Adrenal gland (tissue), 5 donors: ENCODE results near the gene PKD1.
"Not testable (repeated sequence)": the region's sequence is repeated elsewhere in the genome, so short reads cannot be mapped to it uniquely, and the experiment has no call there.

Experiments
- CTCF ChIP-seq, 6 experiments: fragments of 450-650 bp in 4 of 6; fragments of 200-600 bp in 2 of 6; sonication (generic) in 1 of 6; IDR thresholded peaks; 1 replicate in 5 of 6; 2 replicates in 1 of 6; pipeline versions ENCODE4 v1.5.1 to v1.8.0; 2016 to 2021; ENCODE audit warnings: antibody characterized with exemption in 6 of 6, mild to moderate bottlenecking in 2 of 6, moderate library complexity in 1 of 6
- POLR2A ChIP-seq, 2 donors: fragments of 450-650 bp; IDR thresholded peaks; one replicate each; pipeline ENCODE4 v1.6.1; 2017; ENCODE audit warnings: antibody characterized with exemption in 2 of 2, mild to moderate bottlenecking in 2 of 2, moderate library complexity in 1 of 2
- donor health status: DM: no; HTN: no; CAD: no.

GRCh38 chr16:2109271-2109580 is 26.5 kb downstream of the PKD1 start:
- TF ChIP-seq POLR2A, CTCF (IDR thresholded peaks at IDR 0.05): not testable (repeated sequence)
